ENCODE measurements around the gene UBR7. TPM values are rescaled to one million over a fixed set of nuclear protein-coding genes. Genes with fewer than 3 reads are reported as not detected.
A peak's percentile ranks its signal among the peaks of the same experiment; 100 is the strongest.

UBR7 gene
- total RNA-seq, 1 donor from 2014 or later = 7.9 TPM

GRCh38 chr14:93199031-93199430 lies 8.0 kb upstream of the UBR7 start:
- Histone ChIP-seq H3K4me3 (ENCODE audit: low read depth, low read length) (no peak overlapping the region), H3K27me3 (ENCODE audit: control insufficient read depth, insufficient read depth, low read length) (no peaks in the 10 kb centered on the region), H3K36me3 (ENCODE audit: control insufficient read depth, insufficient read depth, low read length) (no peaks in the 10 kb centered on the region)
- no peak for FAIRE-seq
- no peak for TF ChIP-seq CTCF (IDR thresholded peaks at IDR 0.05; ENCODE audit: insufficient read depth, low read length, severe bottlenecking)
- DNase-seq (ENCODE audit: low read depth) = no peak

DNA sequence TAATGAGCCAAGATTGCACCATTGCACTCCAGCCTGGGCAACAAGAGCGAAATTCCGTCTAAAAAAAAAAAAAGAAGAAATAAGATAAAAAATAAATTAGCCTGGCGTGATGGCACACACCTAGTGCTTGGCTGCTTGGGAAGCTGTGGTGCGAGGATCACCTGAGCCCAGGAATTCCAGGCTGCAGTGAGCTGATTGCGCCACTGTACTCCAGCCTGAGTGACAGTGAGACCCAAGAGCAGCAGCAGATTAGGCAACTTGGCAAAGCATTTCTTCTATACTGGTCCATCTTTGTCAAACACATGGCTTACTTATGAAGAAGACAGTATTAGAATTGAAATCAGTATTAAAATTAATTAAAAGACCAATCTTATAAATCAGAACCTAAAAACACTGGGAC lies 6.5 kb upstream of the UBR7 start:
- FAIRE-seq (no peak), DNase-seq (ENCODE audit: low read depth) (no peak)
- H3K4me3 ChIP-seq (ENCODE audit: low read depth, low read length) = no peak overlapping the region
- H3K36me3 ChIP-seq (ENCODE audit: control insufficient read depth, insufficient read depth, low read length) = no peaks in the 10 kb centered on the region
- TF ChIP-seq CTCF (IDR thresholded peaks at IDR 0.05; ENCODE audit: insufficient read depth, low read length, severe bottlenecking) = no peak
- no peaks in the 10 kb centered on the region for H3K27me3 ChIP-seq (ENCODE audit: control insufficient read depth, insufficient read depth, low read length)

GRCh38 chr14:93201155-93201704 lies 5.8 kb upstream of the UBR7 start:
- FAIRE-seq (no peak), DNase-seq (ENCODE audit: low read depth) (peak; percentile 27)
- Histone ChIP-seq H3K4me3 (ENCODE audit: low read depth, low read length) (no peak overlapping the region), H3K36me3 (ENCODE audit: control insufficient read depth, insufficient read depth, low read length) (no peaks in the 10 kb centered on the region), H3K27me3 (ENCODE audit: control insufficient read depth, insufficient read depth, low read length) (no peaks in the 10 kb centered on the region)
- TF ChIP-seq CTCF (IDR thresholded peaks at IDR 0.05; ENCODE audit: insufficient read depth, low read length, severe bottlenecking) = no peak

DNA sequence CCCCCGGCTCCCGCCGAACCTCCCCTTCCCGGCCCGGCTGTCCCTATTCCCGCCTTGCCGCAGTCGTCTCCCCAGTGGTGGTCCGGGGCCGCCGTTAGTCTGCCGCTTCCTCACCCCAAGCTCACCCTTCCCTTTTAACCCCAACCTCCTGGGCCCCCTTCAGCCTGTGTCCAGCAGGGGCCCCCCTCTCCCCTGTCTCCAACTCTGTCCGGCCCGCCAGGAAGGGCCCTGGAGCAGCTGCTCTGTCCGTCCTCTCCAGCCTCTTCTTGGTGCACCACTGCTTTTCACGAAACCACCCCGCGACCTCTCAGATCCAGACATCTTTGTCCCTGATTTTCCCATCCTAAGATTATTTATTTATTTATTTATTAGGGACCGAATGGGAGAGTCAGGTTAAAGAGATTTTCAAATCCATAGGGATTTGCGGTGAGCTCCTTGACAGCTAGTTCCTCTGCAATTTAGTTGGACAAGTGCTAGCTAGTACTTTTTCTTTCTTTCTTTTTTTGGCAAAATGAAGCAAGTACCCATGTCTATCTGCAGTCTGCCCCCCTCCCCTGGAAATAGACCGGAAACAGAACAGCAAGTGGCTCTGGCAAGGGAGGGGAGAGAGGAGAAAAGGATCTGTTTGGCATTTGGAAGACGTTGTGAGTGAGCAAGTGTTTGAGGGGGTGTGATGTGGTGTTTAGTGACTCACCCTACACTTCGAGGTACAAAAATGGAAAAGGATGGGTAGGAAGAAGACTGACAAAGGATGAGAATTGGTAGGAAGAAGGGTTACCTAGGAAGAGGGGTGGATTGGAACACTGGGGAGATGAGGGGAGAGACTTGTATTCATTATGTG lies 632 bp downstream of the UBR7 start:
- FAIRE-seq (no peak), DNase-seq (ENCODE audit: low read depth) (peak; percentile 75)
- H3K27me3 ChIP-seq (ENCODE audit: control insufficient read depth, insufficient read depth, low read length) = no peaks in the 10 kb centered on the region
- no peaks in the 10 kb centered on the region for H3K36me3 ChIP-seq (ENCODE audit: control insufficient read depth, insufficient read depth, low read length)
- peak overlapping the region; percentile 66 for H3K4me3 ChIP-seq (ENCODE audit: low read depth, low read length)
- peak; percentile 32 for TF ChIP-seq CTCF (IDR thresholded peaks at IDR 0.05; ENCODE audit: insufficient read depth, low read length, severe bottlenecking)

- Histone ChIP-seq H3K27me3 (ENCODE audit: control insufficient read depth, insufficient read depth, low read length) (no peaks in the 10 kb centered on the region), H3K4me3 (ENCODE audit: low read depth, low read length) (no peak overlapping the region), H3K36me3 (ENCODE audit: control insufficient read depth, insufficient read depth, low read length) (no peaks in the 10 kb centered on the region)
- FAIRE-seq (no peak), DNase-seq (ENCODE audit: low read depth) (no peak)
- no peak for TF ChIP-seq CTCF (IDR thresholded peaks at IDR 0.05; ENCODE audit: insufficient read depth, low read length, severe bottlenecking)
Measured at GRCh38 chr14:93212432-93212831, 5.4 kb downstream of the UBR7 start.
